GM18526 (cell line): ENCODE results near the gene SCAPER.

Experiments
- POLR2A ChIP-seq: IDR thresholded peaks from 3 replicates; pipeline ENCODE4 v1.6.1; 2011; ENCODE audit not compliant: insufficient read length; ENCODE audit errors: extremely low read depth

SCAPER gene

GRCh38 chr15:76663529-76663928 is 241.6 kb downstream of the SCAPER start:
- no peak for TF ChIP-seq POLR2A

GRCh38 chr15:76648732-76649444 is 256.3 kb downstream of the SCAPER start:
- TF ChIP-seq POLR2A: no peak

GRCh38 chr15:76647612-76648011 is 257.5 kb downstream of the SCAPER start:
- TF ChIP-seq POLR2A: no peak

GRCh38 chr15:76644646-76645045 is 260.5 kb downstream of the SCAPER start:
- no peak for TF ChIP-seq POLR2A

- TF ChIP-seq POLR2A: no peak
These were observed 262.5 kb downstream of the SCAPER start for GRCh38 chr15:76642671-76643070.

- TF ChIP-seq POLR2A: no peak
These were observed 268.0 kb downstream of the SCAPER start for GRCh38 chr15:76637166-76637565.

GRCh38 chr15:76636059-76636458 is 269.1 kb downstream of the SCAPER start:
- TF ChIP-seq POLR2A: no peak

GRCh38 chr15:76626611-76627010 is 278.5 kb downstream of the SCAPER start:
- TF ChIP-seq POLR2A: no peak

GRCh38 chr15:76625267-76625666 is 279.9 kb downstream of the SCAPER start:
- TF ChIP-seq POLR2A: no peak

- no peak for TF ChIP-seq POLR2A
These were observed 290.4 kb downstream of the SCAPER start for GRCh38 chr15:76614725-76615124.

GRCh38 chr15:76588811-76589747 is 316.1 kb downstream of the SCAPER start:
- TF ChIP-seq POLR2A: no peak

- no peak for TF ChIP-seq POLR2A
These were observed 319.6 kb downstream of the SCAPER start for GRCh38 chr15:76585576-76585897.

GRCh38 chr15:76584868-76585575 is 320.1 kb downstream of the SCAPER start:
- TF ChIP-seq POLR2A: no peak

- TF ChIP-seq POLR2A: no peak
These were observed 322.6 kb downstream of the SCAPER start for GRCh38 chr15:76582550-76582949.

- no peak for TF ChIP-seq POLR2A
These were observed 327.1 kb downstream of the SCAPER start for GRCh38 chr15:76577879-76578512.
